Brain pericyte (primary cell): Measurements from ENCODE around the gene RNF152.

Experiments used
- DNase-seq: peaks from one replicate; pipeline ENCODE4 v3.0.0-alpha.2; 2012; ENCODE audit warnings: low read depth, low spot score

The RNF152 gene

DNA sequence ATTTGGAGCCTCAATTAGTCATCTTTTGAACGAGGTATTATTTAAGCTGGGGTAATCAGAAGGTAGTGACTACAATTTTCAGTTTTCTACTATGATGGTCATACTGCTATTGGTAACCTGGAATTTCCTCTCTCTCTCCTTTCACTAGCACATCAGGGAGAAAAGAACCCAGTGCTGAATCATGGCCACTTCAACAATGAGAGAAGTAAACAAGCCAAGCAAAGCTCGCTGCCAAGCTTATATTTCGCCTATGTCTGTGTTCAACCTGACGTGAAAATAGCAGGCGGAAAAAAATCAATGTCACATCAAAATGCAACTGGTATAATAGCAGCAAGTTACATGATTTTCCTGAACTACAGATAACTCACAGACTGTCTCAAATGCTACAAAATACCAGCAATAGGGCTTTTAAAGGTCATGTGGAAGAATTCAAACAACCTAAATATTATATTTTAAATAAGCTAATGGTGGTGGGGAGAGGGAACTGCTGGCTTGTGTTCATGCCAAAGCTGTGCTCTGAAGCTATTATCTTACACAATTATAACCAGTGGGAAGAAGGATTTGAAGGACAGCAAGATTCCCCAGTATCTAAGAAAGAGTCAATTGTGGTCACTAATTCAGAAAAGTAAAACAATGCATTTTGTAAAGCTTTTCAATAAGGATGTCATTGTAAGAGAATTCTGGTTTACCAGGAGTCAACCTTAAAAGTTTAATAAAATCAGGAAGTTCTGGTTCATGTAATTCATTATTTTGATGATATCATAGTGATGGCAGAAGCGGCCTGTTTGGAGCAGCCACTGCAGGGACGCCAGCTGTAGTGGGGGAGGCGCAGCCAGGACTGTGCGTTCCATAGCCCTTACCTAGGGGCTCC is 38.0 kb downstream of the RNF152 start:
- DNase-seq: no peak

DNA sequence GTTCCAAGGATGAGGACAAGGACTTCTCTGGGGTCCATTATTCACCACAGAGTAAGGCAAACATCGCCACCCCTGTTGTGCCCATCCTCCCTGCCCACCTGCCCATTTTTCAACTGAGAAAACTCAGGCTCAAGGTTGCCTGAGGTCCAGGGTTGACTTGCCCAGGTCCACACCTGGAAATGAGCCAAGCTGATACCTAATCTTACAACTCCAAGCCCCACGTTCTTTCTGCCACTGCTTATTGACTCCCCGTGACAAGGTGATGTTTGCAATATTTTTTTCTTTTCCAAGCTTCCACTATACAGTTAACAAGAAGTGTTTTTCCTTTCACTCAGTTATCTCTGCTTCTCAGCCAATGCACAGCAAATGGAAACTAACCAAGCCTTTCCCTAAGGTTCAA is 39.0 kb downstream of the RNF152 start:
- no peak for DNase-seq

DNA sequence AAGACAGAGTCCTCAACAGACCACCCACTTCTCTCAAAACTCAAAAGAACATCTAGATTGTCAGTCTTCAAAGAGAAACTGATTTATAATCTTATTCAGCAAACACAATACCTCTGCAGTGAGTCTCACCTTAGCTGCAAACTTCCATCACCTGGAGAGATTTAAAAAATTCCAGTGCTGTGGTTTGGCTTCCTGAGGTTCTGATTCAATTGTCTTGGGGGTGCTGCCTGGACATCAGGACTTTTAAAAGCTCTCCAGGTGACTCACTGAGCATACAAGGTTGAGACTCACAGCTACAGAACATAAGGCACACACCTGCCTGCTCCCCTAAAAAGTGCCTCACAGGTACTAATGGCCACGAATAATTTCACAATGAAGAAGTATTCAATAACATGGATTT is 40.3 kb downstream of the RNF152 start:
- no peak for DNase-seq

DNA sequence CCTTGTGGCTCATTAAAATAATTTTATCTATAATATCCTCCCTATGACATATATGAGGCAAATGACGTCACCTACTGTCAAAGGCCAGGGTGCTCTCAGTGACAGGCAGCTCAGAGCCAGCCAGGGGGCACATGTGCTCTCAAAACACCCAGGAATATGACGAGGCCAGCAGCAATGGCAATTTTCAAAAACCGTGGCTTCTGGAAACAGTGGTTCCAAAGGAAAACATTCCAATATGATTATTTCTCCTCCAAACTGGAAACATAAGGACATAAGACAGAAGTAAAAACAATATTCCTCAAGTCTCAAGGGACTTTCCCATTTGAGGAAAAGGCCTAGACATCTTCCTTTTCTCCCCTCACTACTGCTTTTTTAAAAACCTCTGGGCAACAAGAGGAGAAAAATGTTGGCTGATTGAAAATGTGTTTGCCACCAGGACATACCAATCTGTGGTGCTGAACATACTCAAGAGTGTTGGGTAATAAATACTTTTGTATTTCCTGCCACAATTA is 40.8 kb downstream of the RNF152 start:
- peak; percentile 73 for DNase-seq

DNA sequence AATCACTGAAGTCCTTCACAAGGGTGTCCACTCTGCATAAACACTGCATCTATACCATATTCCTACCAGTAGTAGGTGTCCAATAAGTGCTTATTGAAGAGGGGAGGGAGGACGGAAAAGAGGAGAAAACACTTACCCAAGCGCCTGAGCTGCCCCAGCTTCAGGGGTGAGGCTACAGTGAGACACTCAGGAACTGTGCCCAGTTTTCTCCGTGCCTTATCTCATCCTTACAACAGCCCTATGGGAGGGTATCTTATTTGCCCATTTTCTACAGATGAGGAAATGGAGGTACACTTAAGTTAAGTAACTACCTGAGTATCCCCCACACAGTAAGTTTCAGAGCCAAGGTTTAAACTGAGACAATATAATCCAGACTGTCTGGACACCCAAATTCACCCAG is 41.5 kb downstream of the RNF152 start:
- no peak for DNase-seq

DNA sequence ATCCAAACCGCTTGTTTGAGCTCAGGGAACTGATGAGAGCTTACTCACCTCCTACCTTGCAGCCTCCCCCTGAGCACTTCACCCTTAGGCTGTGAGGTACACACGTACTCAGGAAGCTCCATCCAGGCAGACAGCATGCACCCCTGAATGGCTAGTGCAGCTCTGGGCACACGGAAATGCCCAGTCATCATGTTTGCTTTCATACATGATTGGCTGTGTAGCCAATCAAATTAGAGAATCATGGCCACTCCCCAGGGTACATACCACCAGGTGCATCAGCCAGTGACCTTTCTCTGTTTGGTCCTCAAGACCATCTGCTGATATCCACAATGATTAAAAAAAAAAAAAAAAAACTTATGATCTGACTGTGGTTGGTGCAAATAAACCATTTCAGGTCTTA is 42.1 kb downstream of the RNF152 start:
- no peak for DNase-seq

DNA sequence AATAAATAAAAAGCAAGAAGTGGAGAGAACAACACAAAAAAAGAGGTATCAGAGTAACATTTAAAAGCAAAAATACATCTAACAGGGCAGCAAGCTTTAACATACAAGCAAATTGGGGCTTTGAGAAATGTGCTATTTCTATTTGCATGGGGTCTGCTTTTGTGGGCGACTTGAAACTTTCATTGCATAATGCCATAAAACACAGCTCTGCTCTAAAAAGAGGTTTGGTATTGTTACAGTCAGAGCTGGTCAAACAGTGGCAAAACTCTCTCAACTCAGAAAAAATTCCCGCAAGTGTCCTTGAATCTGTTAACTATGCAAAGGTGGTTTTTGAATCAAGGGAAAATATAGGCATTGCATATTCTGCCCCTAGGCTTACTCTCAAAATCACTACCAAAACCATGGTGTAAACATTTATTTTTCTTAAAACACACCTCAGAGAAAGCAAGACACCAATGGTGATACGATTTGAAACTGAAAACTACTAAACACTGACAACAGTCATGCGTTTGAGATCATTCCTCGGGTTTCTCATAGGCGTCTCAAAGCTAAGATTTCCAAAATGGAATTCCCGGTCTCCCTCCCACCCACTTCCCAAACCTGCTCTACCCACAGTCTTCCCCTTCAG is 45.5 kb downstream of the RNF152 start:
- DNase-seq: no peak

DNA sequence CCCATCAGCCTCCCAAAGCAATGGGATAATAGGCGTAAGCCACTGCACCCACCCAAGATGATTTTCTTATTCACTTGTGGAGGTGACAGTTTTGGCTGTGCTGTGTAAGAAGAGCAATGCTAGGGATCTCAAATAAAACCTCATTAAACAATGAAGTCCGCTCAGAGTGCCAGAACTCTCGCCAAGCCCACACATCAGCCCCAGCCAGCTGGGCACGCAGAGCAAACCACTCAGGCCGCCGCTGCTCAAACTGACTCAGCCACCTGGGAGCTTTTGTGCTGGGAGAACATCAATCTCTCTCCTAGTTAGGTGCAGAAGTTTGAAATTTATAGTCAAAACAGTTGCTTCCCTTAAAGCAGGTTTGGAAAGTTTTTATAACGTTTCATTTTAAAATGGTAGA is 47.6 kb downstream of the RNF152 start:
- no peak for DNase-seq

DNA sequence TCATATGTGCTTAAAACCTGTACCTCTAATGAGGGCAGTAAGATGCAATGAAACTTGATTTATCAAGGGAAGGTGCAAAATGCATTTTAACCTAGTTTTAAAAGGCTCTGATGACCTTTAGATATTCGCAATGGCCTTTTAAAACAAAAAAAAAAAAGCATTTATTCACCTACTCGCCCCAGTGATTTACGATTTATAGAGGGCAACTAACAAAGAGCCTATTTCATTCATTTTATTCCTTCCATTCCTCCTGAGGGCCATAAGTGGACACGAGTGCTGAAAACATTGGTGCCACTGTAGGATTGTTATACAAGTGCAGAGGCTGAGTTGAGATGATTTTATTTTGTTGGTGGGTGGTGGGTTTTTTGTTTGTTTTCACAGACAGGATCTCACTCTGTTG is 48.1 kb downstream of the RNF152 start:
- DNase-seq: no peak

DNA sequence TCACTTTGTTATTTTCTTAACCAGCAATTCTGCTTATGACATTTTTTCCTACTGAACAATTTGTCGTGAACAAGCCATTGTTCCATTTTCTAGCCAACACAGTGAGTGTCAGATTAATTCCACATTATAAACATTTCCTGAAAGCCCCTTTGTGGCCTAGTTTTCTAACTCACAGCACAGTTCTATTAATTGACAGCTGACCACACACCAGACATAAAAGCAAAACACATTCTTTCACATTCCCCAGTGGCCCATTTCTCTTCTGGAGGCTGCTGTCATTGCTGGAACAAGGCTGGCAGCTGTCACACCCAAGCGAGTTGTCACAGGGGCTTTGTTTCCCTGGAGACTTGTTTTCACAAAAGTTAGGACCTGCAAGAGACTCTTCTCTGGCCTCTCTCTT is 50.7 kb downstream of the RNF152 start:
- no peak for DNase-seq

DNA sequence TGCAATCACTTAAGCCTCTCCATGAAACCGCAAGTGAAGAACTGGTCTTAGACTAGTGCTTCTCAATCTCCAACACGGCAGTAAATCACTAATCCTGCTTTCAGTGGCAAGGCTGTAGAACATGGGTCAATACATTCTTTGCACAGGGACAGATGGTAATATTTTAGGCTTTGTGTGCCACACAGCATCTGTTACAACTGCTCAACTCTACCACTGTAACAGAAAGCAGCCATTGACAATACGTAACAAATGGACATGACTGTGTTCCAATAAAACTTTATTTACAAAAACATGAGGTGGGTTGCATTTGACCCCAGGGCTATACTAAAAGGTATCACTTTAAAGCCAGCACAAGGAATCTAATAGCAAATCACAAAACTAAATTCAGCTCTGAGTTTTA is 51.1 kb downstream of the RNF152 start:
- DNase-seq: no peak

DNA sequence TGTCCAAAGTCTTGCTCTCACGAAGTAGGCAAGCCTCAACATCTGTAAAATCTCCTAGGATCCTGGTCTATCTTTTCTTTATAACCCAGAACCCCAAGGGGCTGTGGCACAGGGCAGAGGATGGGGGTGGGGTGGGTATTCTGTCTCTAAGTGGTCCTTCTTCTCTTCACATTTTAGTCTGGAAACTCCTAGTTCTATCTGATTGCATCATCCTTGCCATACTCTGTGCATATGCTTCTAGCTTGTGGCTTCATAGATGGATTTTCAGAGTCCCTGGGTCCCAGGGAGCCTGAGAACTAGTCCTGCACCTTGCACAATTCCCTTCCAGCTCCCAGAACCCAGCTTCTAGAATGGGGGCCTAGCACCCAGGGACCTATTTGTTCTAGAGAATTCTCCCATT is 52.5 kb downstream of the RNF152 start:
- DNase-seq: no peak

DNA sequence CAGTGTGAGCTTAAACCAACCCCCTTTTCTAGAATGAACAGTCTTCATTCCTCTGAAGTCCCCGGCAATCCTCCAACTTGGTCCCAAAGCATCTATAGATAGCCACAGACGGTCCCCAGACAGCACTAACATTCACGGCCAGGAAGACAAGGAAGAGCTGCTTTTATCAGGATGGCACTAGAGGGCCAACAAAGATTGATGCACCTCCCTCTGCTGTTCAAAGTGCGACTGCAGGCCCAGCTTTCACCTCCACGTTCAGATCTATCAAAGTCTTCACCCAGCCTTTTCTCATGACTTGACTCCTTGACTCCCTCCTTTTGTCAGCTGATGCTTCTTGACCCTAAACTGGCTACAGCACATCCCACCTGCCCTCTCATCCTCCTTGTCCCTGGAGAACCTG is 54.3 kb downstream of the RNF152 start:
- DNase-seq: no peak

DNA sequence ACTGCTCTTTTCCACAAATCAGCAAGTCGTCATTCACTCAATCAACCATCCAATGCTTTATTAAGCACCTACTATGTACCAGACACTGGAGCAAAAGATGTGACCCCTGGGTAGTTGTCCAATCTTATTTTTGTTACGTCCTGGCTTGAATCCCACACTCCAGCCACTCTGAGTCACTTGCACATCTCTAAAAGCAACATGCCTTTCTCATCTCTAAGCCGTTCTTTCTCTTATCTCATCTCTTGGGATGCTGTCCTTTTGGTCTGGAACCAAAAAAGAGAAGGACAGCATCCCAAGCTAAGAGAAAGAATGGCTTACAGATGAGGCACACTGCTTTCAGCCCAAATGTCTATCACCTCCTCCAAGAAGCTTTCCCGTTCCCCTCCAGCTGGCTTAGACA is 58.8 kb downstream of the RNF152 start:
- no peak for DNase-seq

DNA sequence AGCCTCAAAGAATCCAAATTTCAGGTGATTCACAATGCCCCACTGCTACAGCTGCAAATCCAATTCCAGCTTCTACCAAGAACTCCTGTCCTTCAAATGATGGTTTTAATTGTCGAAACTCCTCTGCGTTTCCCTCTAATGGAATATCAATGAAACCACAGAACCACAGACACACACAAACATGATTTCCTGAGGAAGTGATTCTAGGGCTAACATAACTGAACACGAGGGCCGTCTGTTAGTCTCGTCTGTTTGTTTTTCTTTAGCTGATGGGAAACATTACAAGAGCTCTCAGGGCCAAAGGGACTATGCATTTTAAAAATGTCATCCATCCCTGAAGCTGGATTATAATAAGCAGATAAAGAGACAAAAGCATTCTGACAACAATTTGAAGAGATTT is 59.4 kb downstream of the RNF152 start:
- no peak for DNase-seq

DNA sequence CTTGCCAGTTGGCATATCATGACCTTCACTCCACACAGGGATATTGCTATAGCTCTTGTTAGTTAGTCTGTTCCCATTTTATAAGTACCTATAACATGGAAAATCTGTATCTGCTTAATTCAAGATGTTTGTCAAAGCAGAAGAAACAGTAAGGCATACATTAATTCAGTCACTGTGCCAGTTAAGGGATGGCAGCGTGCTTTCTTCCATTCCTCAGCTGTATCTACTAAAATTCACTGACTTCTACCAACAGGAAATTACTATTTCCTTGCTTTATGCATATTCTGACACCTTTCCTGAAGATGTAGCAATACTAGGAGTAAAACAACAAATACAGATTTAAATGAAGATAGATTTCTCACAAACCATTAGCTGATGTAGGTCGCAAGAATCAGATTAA is 59.9 kb downstream of the RNF152 start:
- no peak for DNase-seq

DNA sequence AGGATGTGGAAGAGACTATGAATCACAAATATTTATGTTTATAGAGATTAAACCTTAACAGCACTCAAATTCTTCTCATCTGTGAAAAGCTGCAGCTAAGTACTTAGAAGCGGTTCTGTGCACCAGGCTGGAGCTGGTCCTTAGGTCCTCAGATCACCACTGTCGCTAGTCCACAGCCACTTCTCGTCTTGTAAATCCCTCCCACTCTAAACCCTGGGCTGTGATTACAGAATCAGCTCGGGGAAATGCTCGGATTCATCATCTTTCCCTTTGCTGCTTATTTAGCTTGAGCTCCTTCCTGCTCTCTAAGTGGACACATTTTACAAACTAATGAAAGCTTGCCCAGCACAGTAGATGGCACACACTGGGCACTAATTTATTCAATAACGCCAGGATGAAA is 61.7 kb downstream of the RNF152 start:
- DNase-seq: no peak

DNA sequence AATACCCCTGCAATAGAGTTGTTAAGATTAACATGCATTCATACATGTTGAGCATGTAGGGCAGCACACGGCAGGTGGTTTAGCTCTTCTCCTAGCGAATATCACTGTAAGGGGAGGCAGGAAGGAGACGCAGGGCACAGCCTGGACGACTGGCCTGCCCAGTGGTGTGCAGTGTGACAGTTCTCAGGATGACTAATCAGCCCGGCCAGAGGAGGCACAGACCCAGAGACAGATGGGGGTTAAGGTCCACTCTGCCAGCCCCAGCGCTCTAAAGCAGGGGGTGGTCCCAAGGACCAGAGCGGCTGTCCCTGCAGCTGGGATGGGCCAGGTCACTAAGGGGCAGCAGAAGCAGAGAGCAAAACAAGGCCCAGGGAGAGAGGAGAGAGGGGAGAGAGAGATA is 63.7 kb downstream of the RNF152 start:
- DNase-seq: no peak

DNA sequence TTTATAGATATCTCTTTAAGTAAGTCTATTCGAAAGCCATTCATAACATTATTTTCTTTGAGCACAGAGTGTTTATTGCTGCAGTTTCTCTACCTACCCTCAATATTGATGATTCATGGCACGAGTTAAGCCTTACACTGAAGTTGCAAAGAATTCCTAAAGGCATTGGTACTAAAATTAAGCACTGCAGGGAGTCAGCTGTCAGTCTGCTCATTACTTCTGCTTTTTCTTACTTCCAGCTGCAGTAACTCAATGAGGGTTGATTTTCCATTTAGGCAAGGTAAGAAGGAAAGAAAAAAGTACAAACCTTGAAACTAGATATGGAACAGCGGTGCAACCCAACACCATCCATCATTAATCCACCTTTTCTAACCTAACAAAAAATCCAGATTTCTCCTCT is 65.2 kb downstream of the RNF152 start:
- no peak for DNase-seq

DNA sequence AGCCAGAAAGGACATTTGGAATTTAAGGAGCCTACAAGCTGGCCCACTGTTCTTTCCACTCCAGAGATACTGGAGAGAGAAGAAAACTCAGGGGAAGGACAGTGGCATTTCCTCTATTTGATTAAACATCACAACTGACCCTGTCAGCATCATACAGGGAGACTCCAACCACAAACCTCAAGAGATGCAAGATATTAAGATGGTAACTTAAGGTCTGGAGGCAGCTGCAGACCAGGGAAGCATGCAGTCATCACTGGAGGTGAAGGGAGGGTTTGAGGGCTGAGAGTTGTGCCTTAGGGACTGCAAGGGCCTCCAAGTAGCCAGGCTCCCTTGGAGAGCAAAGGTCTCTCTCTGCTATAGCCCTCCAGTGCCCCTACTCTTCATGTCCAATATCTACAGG is 67.4 kb downstream of the RNF152 start:
- no peak for DNase-seq

DNA sequence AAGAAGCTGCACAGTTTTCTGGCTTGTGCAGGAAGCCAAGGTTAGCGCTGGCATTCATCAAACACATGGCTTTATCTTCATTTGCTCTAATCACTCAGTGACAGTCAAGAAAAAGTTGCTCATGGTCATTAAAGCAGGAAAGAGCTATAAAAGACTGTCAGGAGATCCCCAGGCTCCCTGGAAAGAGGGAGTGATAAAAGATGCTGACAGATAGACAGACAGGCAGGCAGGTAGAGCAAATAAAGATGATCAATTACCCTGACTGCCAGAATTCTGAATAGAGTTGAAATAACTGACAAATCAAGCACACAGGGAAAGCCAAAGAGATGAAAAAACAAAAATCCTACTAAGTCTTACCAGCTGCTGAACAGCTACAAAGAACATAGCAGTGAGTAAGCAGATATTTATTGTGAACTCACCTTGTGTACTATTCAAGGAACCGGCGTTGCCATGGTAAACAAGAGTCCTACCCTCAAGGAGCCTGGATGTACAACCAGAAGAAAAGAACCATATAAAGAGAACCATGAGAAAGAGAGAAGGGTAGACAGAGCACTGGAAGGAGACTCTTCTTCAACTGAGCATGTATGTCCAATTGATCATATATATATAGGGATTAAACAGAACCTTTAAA is 68.0 kb downstream of the RNF152 start:
- no peak for DNase-seq

DNA sequence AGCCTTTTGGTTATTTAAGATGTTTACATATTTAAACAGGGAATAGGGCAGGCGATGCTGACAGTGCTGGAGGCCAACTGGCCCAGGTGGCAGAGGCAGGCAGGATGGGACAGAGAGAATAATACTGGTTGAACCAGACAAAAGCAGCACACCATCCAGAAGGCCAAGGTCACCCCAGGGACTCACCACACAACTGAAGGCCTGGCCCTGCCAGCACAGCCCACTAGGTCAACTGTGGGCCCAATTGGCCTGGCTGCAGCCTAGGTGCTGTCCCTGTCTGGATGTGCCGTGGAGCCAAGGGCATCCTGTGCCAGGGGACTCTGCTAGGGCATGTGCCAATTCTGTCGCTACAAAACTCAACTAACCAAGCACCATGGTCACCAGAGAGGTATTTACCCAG is 69.2 kb downstream of the RNF152 start:
- no peak for DNase-seq

DNA sequence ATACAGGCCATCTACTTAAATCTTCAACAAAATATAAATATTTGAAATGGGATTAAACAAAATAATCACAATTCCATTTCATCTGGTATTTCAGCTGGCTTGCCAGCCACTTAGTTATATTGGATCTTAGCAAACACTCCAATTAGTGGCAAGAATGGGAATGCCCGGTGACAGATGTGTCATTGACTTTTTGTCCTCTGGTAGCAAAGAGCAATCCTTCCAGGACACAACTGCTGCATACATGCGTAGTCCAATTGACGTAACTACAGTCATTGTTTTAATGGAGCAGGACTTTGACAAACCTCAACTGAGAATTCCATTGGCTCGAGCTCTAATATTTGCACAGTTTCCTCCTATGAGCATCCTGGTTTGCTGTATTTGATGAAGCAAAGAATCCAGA is 69.9 kb downstream of the RNF152 start:
- no peak for DNase-seq
